ENCODE results near the gene SPATS2L. TPM values are rescaled to one million over a fixed set of nuclear protein-coding genes. Genes with fewer than 3 reads are reported as not detected.

Gene SPATS2L
- total and polyA plus RNA-seq, 2 of the 13 experiments (the other 11 are each of a cell fraction or from before 2014, with no cell fraction given), result 154 to 212 TPM

- 0 out of 2 replicates have a peak, but pooled peaks have one; percentile 14 for TF ChIP-seq ELF1 (CRISPR knock-in tag; IDR thresholded peaks at IDR 0.05)
- peak; percentile 46 to 88; a peak in 3 of 4 replicates for TF ChIP-seq EP300 (IDR thresholded peaks at IDR 0.05; ENCODE audit: low read depth in 2 of 2, low read length in 2 of 2)
- TF ChIP-seq EP300 (CRISPR knock-in tag; IDR thresholded peaks at IDR 0.05; ENCODE audit: borderline replicate concordance), result peak; percentile 90
- peak; percentile 39; the same call in 1 of the 2 replicates for TF ChIP-seq ETV5 (CRISPR knock-in tag; IDR thresholded peaks at IDR 0.05; ENCODE audit: borderline replicate concordance)
- peak; percentile 68; the same call in 1 of the 2 replicates for TF ChIP-seq ZNF710 (CRISPR knock-in tag; IDR thresholded peaks at IDR 0.05; ENCODE audit: borderline replicate concordance)
- 0 out of 2 replicates have a peak, but pooled peaks have one; percentile 18 for TF ChIP-seq HOXA5 (CRISPR knock-in tag; IDR thresholded peaks at IDR 0.05)
- TF ChIP-seq POGZ (CRISPR knock-in tag; IDR thresholded peaks at IDR 0.05), result peak; percentile 84
- no peak for TF ChIP-seq BRD4 (CRISPR knock-in tag; IDR thresholded peaks at IDR 0.05)
- peak; percentile 55; the same call in 1 of the 2 replicates for TF ChIP-seq ATF3 (CRISPR knock-in tag; IDR thresholded peaks at IDR 0.05)
- TF ChIP-seq KDM4B (CRISPR knock-in tag; IDR thresholded peaks at IDR 0.05), result peak; percentile 83; the same call in 1 of the 2 replicates
- TF ChIP-seq ZNF629 (CRISPR knock-in tag; conservative IDR thresholded peaks at IDR 0.05), result peak; percentile 100
- TF ChIP-seq FOXA1 (IDR thresholded peaks at IDR 0.05), result no peak
- TF ChIP-seq FOXA1 (CRISPR knock-in tag; IDR thresholded peaks at IDR 0.05), result peak; percentile 47
- TF ChIP-seq ZBTB20 (CRISPR knock-in tag; IDR thresholded peaks at IDR 0.05; ENCODE audit: borderline replicate concordance, low read depth), result peak; percentile 72; the same call in 1 of the 2 replicates
- TF ChIP-seq HOXD1 (CRISPR knock-in tag; IDR thresholded peaks at IDR 0.05), result no peak
- no peak for TF ChIP-seq HNF1B (CRISPR knock-in tag; IDR thresholded peaks at IDR 0.05)
- TF ChIP-seq NR2F6 (IDR thresholded peaks at IDR 0.05), result peak; percentile 42; the same call in 1 of the 2 replicates
- TF ChIP-seq NR2F6 (CRISPR knock-in tag; IDR thresholded peaks at IDR 0.05), result peak; percentile 71
- no peak for TF ChIP-seq YEATS2 (CRISPR knock-in tag; IDR thresholded peaks at IDR 0.05; ENCODE audit: borderline replicate concordance)
- TF ChIP-seq SNAPC2 (CRISPR knock-in tag; IDR thresholded peaks at IDR 0.05), result 0 out of 2 replicates have a peak, but pooled peaks have one; percentile 43
- TF ChIP-seq IRF2 (CRISPR knock-in tag; IDR thresholded peaks at IDR 0.05), result peak; percentile 78; the same call in 1 of the 2 replicates
- TF ChIP-seq ZBTB10 (CRISPR knock-in tag; IDR thresholded peaks at IDR 0.05; ENCODE audit: borderline replicate concordance), result no peak; the same call in 1 of the 2 replicates
- TF ChIP-seq SAP130 (CRISPR knock-in tag; IDR thresholded peaks at IDR 0.05; ENCODE audit: low read depth), result peak; percentile 84
- no peak for TF ChIP-seq GTF2F1 (IDR thresholded peaks at IDR 0.05; ENCODE audit: low read length)
- no peak for TF ChIP-seq MIXL1 (CRISPR knock-in tag; IDR thresholded peaks at IDR 0.05)
- peak; percentile 95 for TF ChIP-seq HMG20A (CRISPR knock-in tag; IDR thresholded peaks at IDR 0.05; ENCODE audit: borderline replicate concordance)
These were observed 15.5 kb downstream of the SPATS2L start (continued) for GRCh38 chr2:200321780-200322534.
